NCI-H187 (cell line): ENCODE measurements around the gene DDI2.
A peak's percentile ranks its signal among the peaks of the same experiment; 100 is the strongest.
"Not testable (repeated sequence)": the region's sequence is repeated elsewhere in the genome, so short reads cannot be mapped to it uniquely, and the experiment has no call there.

Experiments
- DNase-seq, 2 experiments: peaks; one replicate each; lab custom pipeline; 2025; lab: John Stamatoyannopoulos, UW

The DDI2 gene

DNA sequence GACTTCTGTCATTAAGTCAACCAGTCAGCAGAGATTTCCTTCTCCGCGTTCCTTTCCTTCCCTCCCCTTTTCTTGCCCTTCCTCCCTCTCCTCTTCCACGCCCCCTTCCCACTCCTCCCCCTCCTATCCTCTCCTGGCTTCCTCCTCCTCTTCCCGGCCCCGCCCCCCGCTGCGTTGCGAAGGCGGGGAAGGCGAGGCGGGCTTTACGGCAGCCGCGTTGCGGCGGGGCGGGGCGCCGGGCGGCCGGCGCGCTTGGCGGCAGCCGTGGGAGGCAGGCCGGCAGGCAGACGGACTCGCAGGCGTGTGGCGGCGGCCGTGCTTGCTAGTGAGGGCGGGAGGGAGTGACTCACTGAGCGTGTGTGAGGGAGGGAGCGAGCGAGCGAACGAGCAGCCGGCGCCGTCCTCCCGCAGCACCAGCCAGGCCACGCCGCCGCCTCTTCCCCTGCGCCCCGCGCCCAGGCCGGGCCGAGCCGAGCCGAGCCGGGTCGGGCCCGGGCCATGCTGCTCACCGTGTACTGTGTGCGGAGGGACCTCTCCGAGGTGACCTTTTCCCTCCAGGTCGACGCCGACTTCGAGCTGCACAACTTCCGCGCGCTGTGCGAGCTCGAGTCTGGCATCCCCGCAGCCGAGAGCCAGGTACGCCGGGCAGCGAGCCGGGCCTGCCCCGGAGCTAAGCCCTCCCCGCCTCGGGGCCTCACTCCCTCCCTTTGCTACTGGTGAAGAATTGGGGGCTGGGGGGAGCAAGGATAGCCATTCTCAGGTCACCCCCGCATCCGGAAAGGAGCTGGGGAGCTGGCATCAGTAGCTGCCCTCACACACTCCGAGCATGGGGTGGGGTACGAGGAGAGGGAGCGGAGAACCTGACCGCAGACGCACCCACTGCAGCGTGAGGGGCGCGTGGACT is at the start of gene DDI2:
Gene DDI2, plus strand, starts transcription at position 286 of the 904 bp plus-strand sequence. Its CDS starts 213 bp downstream, at position 499.
- DNase-seq, result peak; percentile 71 to 94

DNA sequence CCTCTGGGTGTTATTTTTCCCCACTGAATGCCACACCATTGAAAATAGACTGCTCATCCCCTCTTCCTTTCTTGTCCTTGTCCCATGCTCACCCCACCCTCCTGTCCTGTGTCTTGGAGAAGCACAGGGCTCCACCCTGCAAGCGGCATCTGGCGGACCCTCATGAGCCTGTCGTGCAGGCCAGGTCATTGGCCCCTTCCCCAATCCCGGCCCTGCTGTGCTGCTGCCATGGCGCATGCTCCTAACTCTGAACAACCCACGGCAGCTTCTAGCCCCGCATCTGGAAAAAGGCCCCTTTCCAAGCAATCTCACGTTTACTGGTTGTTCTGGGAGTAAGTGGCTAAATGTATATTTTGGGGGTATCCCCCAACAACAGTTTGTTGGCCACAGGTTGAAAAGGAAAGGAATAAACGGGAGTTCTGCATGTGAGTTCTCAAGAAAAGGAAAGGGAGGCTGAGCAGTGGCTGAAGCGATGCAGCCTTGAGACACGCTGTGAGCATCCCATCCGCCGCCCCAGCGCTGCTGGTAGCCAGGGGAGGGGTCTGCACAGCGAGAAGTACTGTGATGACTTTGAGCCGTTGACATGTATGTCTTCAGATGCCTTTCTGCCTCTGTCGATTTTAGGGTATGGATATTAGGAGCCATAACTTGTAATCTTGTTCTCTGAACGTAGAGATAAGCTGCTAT is 48.7 kb upstream of the DDI2 start:
- no peak for DNase-seq

DNA sequence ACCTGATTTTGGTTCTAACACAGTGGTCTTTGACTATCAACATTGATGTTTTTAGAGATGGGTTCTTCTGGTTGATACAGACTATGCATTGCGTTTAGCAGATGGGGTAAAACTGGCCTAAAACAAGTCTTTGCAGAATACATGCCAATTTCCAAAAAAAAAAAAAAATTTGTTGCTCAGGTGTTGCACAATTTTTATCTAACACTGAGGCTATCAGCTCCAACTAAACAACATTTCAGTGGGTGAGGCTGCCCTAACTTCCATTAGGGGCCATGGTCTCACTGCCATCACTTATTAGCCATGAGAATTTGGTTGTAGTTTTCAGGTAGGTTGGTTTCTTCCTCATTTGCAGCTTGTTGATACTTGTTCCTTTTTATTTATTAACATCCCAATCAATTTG is 46.4 kb upstream of the DDI2 start:
- DNase-seq, result no peak

DNA sequence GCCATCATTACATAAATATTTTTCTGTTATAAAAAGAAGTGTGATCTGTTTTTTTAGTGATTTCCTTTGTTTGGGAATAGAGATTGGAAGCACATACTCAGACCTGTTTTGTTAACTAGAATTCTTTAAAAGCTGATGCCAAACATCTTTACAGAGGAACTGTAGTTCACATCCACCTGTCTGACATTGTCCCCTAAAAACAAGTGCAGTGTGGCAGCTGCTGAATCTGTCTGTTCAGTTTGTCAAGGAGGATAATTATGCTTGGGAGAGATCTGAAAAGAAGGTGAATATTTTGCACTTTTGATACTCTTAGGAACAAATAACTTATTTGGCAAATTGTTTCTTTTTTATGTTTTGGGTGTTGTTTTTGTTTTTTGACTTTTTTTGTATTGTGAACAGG is 46.0 kb upstream of the DDI2 start:
- no peak for DNase-seq

GRCh38 chr1:15573477-15573876 is 43.8 kb upstream of the DDI2 start:
- no peak for DNase-seq

DNA sequence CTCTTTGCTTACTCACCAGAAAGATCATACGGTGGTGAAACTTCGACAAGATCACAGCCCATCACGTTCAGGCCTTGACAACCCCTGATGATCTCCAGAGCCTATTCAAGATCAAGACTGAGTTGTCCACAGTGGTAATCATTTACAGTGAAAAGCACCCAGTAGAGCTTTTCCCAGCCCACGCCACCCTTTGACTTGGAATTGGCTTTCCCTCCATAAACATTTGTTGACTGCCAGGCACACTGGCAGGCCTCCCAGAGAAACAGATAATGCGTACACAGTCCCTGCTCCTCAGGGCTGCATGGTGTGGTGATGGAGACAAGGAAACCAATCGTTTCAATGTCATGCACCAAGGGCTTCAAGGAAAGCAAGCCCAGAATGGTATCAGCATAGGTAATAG is 42.5 kb upstream of the DDI2 start:
- no peak for DNase-seq

DNA sequence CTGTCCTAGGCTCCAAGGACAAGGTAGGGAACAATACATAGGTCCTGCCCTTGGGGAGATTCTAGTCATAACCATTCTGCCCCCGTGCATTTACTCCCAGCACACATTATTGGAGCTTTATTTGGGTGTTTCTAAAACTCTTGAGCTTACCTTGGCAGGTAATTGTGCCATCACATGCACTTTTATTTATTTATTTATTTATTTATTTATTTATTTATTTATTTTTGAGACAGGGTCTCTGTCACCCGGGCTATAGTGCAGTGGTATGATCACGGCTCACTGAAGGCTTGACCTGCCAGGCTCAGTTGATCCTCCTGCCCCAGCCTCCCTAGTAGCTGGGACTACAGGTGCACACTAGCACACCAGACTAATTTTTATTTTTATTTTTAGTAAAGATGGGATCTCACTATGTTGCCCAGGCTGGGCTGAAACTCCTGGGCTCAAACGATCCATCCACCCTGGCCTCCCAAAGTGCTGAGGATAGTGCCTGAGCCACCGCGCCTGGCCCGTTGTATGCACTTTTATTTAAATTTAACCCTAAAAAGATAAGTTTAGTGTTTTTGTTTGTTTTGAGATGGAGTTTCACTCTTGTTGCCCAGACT is 41.6 kb upstream of the DDI2 start:
- DNase-seq, result no peak

DNA sequence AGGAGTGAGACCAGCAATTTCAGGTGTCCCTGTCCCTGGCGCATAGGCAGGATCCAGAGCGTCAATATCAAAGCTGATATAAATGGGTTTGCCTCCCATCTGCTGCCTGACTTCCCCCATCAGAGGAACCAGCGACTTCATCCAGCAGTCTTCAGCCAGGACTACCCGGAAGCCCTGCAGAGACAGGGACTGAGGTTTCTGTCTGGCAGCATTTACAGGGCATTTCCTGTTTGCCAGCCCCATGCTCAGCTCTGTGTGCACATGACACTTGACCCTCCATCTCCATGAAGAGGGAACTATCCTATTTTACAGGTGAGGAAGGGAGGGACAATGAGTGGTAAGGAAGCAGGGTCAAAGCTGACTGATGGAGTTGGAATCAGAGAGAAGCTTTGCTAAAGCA is 39.6 kb upstream of the DDI2 start:
- no peak for DNase-seq

GRCh38 chr1:15578921-15579682 is 38.2 kb upstream of the DDI2 start:
- no peak for DNase-seq

GRCh38 chr1:15579683-15580047 is 37.6 kb upstream of the DDI2 start:
- DNase-seq, result no peak

DNA sequence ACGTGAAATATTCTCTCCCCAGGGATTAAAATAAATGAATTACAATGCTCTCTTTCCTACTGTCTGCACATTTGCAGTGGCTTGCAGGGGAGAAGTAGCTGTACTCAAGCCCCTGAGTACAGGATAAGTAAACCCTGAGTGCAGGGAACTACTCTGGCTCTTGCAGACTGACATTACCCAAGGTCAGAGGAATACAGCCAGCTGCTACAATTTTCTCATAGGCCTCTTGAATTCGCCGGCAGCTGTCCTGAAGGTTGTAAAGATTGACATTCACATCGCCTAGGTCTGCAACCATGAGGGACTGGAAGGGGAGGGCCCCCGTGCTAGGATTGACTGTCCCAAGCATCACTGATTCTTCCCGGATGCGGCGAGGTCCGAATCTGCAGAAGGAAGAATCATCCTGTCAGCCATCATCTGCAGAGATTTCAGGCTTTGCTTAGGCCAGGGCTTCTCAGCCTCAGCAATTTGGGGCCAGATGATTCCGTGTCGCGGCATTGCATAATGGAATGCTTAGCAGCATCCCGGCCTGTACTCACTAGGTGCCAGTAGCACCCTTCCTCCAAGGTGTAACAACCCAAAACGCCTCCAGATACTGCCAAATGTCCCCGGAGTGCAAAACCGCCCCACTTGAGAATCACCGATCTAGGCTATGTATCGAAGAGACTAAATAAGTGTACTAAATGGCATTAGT is 34.1 kb upstream of the DDI2 start:
- no peak for DNase-seq

DNA sequence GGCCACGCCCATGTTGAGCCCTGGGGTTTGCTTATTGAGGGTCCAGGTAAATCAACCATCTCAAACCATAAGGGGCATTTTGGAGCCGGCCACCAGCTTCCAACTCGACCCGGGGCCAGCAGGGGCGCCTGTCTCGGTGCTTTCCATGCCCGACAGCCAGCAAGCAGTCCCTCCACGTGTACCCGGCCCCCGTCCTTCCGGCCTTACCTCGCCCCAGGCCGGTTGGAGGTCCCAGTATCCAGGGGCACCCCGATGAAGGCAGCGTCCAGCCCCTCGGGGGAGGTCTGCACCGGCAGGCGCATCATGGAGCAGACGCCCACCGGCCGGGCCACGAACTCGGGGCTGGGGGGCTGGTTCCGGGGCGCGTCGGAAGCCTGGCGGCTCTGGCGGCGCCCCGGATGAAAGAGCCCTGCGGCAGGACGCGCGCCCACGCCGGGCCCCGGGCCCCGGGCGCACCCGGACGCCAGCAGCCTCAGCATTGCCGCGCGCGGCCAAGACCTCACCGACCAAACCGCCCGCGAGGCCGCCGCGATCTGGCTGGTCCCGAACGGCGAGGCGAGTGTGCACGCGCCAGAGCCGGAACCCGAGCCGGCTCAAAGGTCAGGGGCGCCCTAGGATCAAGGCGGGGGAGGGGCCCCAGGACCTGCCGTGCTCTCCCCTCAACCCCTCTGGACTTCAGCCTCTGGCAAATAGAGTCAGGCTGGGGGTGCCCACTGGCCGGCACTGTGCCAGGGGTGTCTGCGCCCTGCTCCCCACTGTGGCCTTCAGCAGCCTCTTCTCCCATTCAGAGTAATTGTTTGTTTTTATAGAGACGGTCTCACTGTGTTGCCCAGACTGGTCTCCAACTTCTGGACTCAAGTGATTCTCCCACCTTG is 32.5 kb upstream of the DDI2 start, which contains the start of gene AGMAT:
Gene AGMAT, minus strand, starts transcription at position 563 of the 875 bp plus-strand sequence. Its CDS starts 84 bp downstream, at position 479.
- no peak for DNase-seq

DNA sequence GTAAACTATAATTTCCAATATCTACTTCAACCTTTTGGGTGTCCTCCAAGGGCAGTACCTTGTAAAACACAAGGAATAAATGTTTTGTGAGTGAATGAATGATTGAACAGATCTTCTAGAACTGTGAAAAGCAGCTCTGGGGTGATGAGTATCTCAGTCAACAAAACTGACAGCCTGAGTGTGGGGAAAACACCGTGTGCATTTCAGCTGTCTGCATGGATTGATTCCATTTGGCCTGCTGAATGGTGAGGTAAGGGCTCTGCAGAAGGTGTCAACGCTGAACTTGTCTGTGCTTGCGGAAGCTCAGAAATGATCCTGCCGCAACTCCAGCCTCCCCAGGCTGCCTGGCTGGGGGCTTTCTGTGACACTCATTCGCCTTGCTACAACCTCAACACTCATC is 25.0 kb upstream of the DDI2 start:
- DNase-seq, result no peak

- no peak for DNase-seq
Observed at GRCh38 chr1:15595809-15596617, 21.2 kb upstream of the DDI2 start.

DNA sequence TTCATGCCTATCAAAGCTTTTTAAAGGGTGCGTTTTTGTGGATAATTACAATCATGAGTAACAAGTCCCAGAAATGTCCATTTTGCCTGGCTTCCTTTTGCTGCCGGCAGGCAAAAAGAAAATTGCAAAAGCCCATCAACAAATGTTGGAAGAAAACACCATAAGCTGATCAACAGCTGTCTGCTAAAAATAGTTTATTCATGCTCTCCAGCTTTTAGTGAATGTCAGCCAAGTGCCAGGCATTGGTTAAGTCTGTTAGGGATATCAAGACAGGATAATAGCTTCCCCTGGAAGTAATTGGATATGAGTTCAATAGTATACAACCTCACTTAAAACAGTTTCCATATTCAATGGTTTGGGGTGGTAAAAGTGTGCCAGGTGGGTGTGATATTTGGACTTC is 18.8 kb upstream of the DDI2 start:
- no peak for DNase-seq

DNA sequence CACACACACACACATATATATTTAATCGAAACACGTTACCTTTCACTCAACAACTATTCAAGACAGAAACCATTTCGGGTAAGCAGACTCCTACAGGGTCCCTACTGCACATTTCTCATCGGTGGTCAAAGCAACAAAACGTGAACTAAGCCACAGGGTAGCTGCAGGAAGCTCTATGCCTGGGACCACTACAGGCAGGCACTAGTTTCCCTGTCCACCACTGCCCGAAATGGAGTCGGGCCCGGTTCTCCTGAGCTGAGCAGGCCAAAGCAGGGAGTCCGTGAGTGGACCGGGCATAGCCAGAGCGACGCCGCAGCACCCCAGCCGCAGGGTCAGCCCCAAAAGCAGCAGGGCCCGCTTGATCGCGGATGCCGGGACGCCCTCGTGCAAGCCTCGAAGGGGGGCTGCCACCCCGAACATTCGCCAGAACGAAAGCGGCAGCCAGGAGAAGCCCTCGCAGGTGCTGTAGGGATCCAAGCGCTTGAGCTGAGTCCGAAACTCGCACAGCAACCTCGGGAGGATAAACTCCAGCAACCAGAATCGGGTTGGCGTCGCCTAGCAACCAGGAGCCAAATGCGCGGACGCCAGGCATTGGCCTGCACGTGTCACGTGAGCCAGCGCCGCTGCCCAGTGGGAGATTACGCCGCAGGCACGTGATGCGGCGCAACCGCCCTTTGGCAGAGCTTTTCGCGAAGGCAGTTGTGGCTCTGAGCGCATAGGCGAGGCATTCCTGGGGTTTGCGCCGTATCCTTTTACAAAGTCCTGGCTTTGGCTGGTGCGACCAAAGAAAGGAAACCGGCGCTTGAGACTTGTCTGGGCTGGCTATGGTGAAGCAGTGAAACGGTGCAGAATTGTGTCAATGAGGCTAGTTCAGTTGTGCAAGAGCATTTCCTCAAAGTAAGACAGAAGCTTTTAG is 13.9 kb upstream of the DDI2 start:
- peak; percentile 78 to 87 for DNase-seq

- not testable (repeated sequence) for DNase-seq
Observed at GRCh38 chr1:15603966-15604282, 13.3 kb upstream of the DDI2 start.

DNA sequence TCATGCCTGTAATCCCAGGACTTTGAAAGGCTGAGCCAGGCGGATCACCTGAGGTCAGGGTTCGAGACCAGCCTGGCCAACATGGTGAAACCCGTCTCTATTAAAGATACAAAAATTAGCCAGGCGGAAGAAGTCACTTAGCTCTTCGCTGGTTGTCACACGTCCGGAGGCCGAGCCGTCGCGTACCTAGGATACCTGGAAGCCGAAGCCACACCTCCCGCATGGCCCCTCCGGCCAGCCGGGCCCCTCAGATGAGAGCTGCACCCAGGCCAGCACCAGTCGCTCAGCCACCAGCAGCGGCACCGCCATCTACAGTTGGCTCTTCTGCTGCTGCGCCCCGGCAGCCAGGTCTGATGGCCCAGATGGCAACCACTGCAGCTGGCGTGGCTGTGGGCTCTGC is 12.9 kb upstream of the DDI2 start:
- DNase-seq, result not testable (repeated sequence)
